ENCODE results near the gene SLC25A11. TPM values are rescaled to one million over a fixed set of nuclear protein-coding genes. Genes with fewer than 3 reads are reported as not detected.

The SLC25A11 gene
- total RNA-seq, 1 donor from 2014 or later = 46.8 TPM

Small RNA genes within 50 kb of the gene (microRNA-seq; reads per million reads assigned to microRNA genes)
- gene MIR6864 (ENCODE audit: borderline number of aligned reads, unreplicated experiment) (not detected), gene MIR6865 (ENCODE audit: borderline number of aligned reads, unreplicated experiment) (not detected)

Other genes with a start within 250 kb of the SLC25A11 start
- gene PELP1, start 235.9 kb downstream of the SLC25A11 start, total RNA-seq = 95.2 and 103 TPM in 2 replicates
- gene ARRB2, start 229.4 kb downstream of the SLC25A11 start, total RNA-seq = 52.6 and 53.8 TPM in 2 replicates
- gene MED11, start 208.6 kb downstream of the SLC25A11 start, total RNA-seq = 19.6 and 22.4 TPM in 2 replicates
- gene ZMYND15, start 200.2 kb downstream of the SLC25A11 start, total RNA-seq = 0.18 and 0.22 TPM in 2 replicates
- gene CXCL16, start 200.1 kb downstream of the SLC25A11 start, total RNA-seq = 4.0 and 4.3 TPM in 2 replicates
- gene TM4SF5, start 168.2 kb downstream of the SLC25A11 start, total RNA-seq = 0.44 and 0.57 TPM in 2 replicates
- 1.3 and 2.0 TPM in 2 replicates for gene VMO1, start 153.7 kb downstream of the SLC25A11 start, total RNA-seq
- gene GLTPD2, start 151.1 kb downstream of the SLC25A11 start, total RNA-seq = 4.0 and 4.1 TPM in 2 replicates
- gene PSMB6, start 143.9 kb downstream of the SLC25A11 start, total RNA-seq = 126 and 137 TPM in 2 replicates
- 80.3 and 81.0 TPM in 2 replicates for gene PLD2, start 132.9 kb downstream of the SLC25A11 start, total RNA-seq
- 139 and 145 TPM in 2 replicates for gene MINK1, start 106.7 kb downstream of the SLC25A11 start, total RNA-seq
- gene C17orf107, start 40.5 kb downstream of the SLC25A11 start, total RNA-seq = 3.6 and 3.7 TPM in 2 replicates
- gene CHRNE, start 36.9 kb downstream of the SLC25A11 start, total RNA-seq = 0.31 and 0.36 TPM in 2 replicates
- not detected in 2 replicates for gene GP1BA, start 7.8 kb downstream of the SLC25A11 start, total RNA-seq
- 97.4 and 106 TPM in 2 replicates for gene RNF167, start 222 bp upstream of the SLC25A11 start, total RNA-seq
- 372 and 404 TPM in 2 replicates for gene PFN1, start 8.5 kb upstream of the SLC25A11 start, total RNA-seq
- 23.4 and 25.8 TPM in 2 replicates for gene ENO3, start 11.1 kb upstream of the SLC25A11 start, total RNA-seq
- 70.3 and 71.4 TPM in 2 replicates for gene SPAG7, start 27.8 kb upstream of the SLC25A11 start, total RNA-seq
- 34.1 and 34.2 TPM in 2 replicates for gene CAMTA2, start 47.6 kb upstream of the SLC25A11 start, total RNA-seq
- gene INCA1, start 57.5 kb upstream of the SLC25A11 start, total RNA-seq = 2.8 and 3.3 TPM in 2 replicates
- gene KIF1C, start 57.9 kb upstream of the SLC25A11 start, total RNA-seq = 104 and 111 TPM in 2 replicates
- gene SLC52A1, start 95.4 kb upstream of the SLC25A11 start, total RNA-seq = not detected in 2 replicates
- gene ZFP3, start 138.4 kb upstream of the SLC25A11 start, total RNA-seq = 0.98 and 1.3 TPM in 2 replicates
- 51.1 and 56.3 TPM in 2 replicates for gene ZNF232, start 171.8 kb upstream of the SLC25A11 start, total RNA-seq
- 0.80 and 0.84 TPM in 2 replicates for gene USP6, start 176.0 kb upstream of the SLC25A11 start, total RNA-seq

Data from progenitor cell of endocrine pancreas (in vitro differentiated cells).